ENCODE results near the gene DNAI2.
"Not testable (repeated sequence)": the region's sequence is repeated elsewhere in the genome, so short reads cannot be mapped to it uniquely, and the experiment has no call there.

Gene DNAI2

GRCh38 chr17:74244548-74244947 lies 29.5 kb upstream of the DNAI2 start:
- no peak for DNase-seq

- DNase-seq = peak; percentile 49
These were observed 28.7 kb upstream of the DNAI2 start for GRCh38 chr17:74245145-74245831.

GRCh38 chr17:74245871-74246270 lies 28.2 kb upstream of the DNAI2 start:
- DNase-seq = peak; percentile 18

GRCh38 chr17:74249590-74250270 lies 24.3 kb upstream of the DNAI2 start:
- no peak for DNase-seq

GRCh38 chr17:74250324-74250995 lies 23.6 kb upstream of the DNAI2 start:
- no peak for DNase-seq

- no peak for DNase-seq
These were observed 23.0 kb upstream of the DNAI2 start for GRCh38 chr17:74251051-74251450.

GRCh38 chr17:74251569-74251968 lies 22.5 kb upstream of the DNAI2 start:
- no peak for DNase-seq

- no peak for DNase-seq
These were observed 21.8 kb upstream of the DNAI2 start for GRCh38 chr17:74252211-74252610.

- no peak for DNase-seq
These were observed 21.0 kb upstream of the DNAI2 start for GRCh38 chr17:74253036-74253435.

- no peak for DNase-seq
These were observed 16.7 kb upstream of the DNAI2 start for GRCh38 chr17:74257311-74257710.

GRCh38 chr17:74259667-74260524 lies 14.1 kb upstream of the DNAI2 start:
- no peak for DNase-seq

GRCh38 chr17:74260525-74260850 lies 13.5 kb upstream of the DNAI2 start:
- DNase-seq = no peak

- no peak for DNase-seq
These were observed 11.4 kb upstream of the DNAI2 start for GRCh38 chr17:74262601-74263000.

GRCh38 chr17:74267054-74267453 lies 7.0 kb upstream of the DNAI2 start:
- DNase-seq = not testable (repeated sequence)

- no peak for DNase-seq
These were observed 6.5 kb upstream of the DNAI2 start for GRCh38 chr17:74267579-74267978.

- DNase-seq = no peak
These were observed 6.0 kb upstream of the DNAI2 start for GRCh38 chr17:74267987-74268499.

GRCh38 chr17:74268558-74268957 lies 5.5 kb upstream of the DNAI2 start:
- no peak for DNase-seq

- no peak for DNase-seq
These were observed 3.7 kb upstream of the DNAI2 start for GRCh38 chr17:74270333-74270732.

- DNase-seq = no peak
These were observed 2.8 kb upstream of the DNAI2 start for GRCh38 chr17:74271281-74271680.

- no peak for DNase-seq
These were observed 2.0 kb upstream of the DNAI2 start for GRCh38 chr17:74271901-74272561.

- no peak for DNase-seq
These were observed 1.3 kb upstream of the DNAI2 start for GRCh38 chr17:74272731-74273201.

Measured in right kidney (tissue), 1 donor.